NOMO-1 treated with dmso at 0.1 percent for 144 hours (cell line): ENCODE measurements around the gene JAG2.

Experiments used
- DNase-seq: peaks from one replicate; lab custom pipeline; 2025; ENCODE audit not compliant: unreplicated experiment; lab: John Stamatoyannopoulos, UW

Gene JAG2

DNA sequence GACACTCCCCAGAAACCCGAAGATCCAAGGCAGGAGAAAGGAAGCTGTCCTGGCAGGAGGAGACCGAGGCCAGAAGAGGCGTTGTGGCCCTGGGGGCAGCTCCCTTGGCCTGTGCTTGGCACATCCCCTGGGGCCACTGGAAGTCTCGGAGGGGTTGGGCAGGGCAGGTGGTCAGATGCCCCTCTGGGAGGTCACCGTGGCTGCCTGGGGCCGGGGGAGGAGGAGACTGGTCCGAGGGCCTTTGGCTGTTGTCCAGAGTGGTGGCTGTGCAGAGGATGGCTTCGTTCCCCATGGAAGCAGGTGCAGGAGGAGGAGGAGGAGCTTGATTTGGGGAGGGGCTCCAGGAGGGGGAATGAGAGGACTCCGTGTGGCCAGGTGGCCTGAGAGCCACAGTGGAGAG is 15.9 kb upstream of the JAG2 start:
- no peak for DNase-seq

DNA sequence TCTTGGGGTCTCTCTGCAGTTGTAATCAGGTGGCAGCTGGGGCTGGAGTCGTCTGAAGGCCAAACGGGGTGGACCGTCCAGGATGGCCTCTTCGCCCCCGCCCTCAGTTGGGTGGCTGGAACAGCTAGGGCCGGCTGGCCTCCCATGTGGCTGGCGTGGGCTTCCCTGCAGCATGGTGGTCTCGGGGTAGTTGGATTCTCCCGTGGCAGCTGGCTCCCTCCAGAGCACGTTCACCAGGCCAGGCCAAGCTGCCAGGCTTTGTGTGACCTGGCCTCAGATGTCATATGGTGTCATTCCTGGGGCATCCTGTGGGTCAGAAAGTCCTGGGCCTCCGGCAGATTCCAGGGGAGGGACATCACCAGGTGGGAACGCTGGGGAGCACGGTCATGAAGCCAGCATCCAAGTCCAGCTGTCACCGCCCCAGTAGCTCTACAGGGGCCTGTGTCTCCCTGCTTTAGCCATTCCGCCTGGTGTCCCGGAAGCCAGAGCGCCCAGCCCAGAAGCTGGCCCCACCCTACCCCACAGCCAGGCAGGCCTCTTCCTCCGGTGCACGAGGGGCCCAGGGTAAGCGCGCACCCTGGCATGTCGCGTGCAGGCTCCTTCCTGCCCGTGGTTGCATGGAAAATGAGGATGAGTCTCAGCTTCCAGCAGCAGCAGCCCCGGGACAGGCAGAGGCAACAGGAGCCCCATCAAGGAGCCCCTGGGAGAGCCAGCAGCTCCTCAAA is 13.9 kb upstream of the JAG2 start:
- no peak for DNase-seq

DNA sequence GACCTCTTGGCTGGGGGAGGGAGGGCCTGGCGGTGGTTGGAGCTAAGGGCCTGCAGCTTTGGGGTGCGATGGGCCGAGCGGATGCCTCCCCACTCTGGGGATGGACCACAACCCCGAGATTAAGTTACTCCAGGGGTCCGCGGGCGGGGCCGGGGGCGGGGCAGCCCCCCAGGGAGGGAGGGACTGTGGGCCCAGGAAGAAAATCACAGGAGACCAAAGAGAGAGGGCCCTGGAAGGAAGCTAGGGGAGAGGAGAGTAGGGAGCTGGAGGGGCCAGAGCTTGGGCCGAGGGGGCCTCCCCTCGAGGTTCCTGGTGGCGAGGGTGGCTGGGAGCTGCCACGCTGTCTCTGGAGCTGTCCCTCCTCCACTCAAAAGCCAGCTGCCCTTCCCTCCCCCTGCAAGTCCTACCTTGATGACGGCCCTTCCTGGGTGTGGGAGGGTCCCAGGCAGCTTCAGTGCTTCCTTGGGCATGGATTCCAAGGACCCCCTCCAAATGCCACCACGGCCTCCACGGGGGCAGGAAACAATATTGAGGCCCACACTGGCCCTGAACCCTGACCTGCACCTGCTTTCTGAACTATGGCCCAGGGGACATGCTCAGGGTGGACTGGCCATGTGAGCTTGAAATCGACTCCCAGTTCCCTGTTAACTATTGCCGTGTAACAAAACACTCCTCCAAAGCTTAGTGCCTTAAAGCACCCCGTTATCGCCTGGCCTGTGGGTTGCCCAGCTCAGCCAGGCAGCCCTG is 13.1 kb upstream of the JAG2 start:
- DNase-seq: no peak

- DNase-seq: no peak
Measured at GRCh38 chr14:105180592-105181548, 12.3 kb upstream of the JAG2 start, which contains the start of gene NUDT14. Gene NUDT14, minus strand, starts transcription at chr14:105181312. Its CDS starts 103 bp downstream, at chr14:105181209.

DNA sequence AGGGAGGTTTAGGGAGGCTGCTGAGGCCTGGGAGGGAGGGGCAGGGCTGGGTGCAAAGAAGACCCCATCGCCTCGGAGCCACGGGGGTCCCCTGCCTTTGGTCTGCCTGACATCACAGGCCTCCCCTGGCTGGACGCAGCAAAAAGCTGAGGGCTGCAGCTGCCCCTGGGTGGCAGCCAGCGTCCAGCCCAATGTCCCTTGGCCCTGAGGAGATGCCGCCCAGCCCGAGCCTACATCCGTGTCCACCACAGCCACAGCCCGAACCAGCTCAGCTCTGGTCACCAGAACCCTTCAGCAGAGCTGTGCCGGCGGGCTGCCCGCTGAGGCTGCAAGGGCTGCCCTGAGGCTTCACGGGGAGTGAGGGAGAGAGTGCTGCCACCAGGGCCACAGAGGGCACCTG is 10.6 kb upstream of the JAG2 start:
- DNase-seq: no peak

GRCh38 chr14:105178868-105179140 is 10.2 kb upstream of the JAG2 start:
- DNase-seq: no peak

DNA sequence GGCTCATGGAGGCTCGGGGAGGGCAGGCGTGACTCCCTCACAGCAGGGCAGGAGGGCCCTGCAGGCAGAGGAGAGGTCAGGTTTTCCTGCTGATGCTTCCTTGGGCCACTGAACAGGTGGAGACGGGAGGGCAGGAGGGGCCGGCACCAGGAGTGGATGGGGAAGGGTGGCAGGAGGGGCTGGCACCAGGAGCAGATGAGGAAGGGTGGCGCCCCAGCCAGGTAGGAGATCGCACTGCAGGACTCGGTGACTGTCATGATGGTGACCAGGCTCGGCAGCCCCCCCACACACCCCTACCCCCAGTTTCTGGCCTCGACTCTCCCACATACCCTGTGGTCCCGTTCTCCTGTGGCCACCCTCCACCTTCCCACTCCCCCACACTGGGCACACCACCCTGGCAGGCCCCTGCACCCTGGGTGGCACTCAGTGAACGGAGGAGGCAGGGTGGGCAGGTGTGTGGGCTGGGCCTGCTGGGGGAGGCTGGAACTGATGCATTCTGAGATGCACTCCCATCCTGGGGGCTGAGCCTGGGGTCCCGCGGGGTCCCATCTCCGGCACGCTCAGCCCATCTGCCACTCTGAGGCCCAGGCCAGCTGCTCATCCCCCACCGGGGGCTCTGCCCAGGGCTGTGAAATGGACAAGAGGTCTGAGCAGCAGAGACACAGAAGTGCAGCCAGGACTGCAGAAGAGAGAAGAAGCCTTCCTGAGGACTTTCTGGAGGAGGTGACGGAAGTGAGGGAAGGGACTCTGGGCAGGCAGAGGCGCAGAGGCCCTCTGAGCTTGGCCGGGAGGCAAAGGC is 9.7 kb upstream of the JAG2 start:
- no peak for DNase-seq

- no peak for DNase-seq
Measured at GRCh38 chr14:105177082-105177481, 8.5 kb upstream of the JAG2 start.

DNA sequence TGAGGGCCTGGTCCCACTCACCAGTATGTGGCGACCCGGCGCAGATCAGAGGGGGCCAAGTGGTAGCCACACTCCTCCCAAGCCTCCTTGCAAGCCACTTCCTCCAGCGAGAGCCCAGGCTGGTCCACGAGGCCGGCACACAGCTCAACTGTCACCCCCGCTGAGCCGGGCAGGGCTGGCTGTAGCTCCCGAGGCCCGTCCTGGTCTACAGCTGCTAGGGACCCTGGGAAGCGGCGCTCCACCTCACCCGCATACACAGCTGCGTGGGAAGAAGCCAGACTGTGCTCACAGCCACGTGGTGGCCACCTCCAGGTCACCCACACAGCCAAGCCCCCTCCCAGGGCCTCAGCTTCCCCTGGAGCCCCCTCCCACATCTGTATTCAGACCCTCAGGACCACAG is 7.9 kb upstream of the JAG2 start:
- DNase-seq: no peak

- no peak for DNase-seq
Measured at GRCh38 chr14:105173901-105174894, 5.6 kb upstream of the JAG2 start.

DNA sequence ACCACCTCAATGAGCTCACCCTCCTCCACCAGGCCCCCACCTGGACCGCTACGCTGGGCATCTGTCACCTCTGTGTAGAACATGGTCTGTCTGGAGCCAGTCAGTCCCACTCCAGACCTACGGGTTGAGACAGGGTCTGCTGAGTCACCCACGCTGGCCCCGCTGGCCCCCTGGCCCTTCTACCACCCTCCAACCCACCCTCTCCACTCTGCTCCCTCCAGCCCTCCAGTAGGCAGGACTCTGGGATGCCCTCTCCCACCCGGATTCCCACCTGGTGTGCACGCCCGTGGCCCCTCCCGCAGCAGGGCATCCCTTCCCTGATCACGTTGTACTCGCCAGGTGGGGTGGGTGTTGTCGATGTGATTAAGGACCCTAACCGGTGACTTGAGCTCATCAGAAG is 4.6 kb upstream of the JAG2 start:
- no peak for DNase-seq

GRCh38 chr14:105172476-105172875 is 3.9 kb upstream of the JAG2 start:
- DNase-seq: no peak

GRCh38 chr14:105171004-105171673 is 2.6 kb upstream of the JAG2 start:
- no peak for DNase-seq

- DNase-seq: no peak
Measured at GRCh38 chr14:105169776-105170655, 1.4 kb upstream of the JAG2 start.

DNA sequence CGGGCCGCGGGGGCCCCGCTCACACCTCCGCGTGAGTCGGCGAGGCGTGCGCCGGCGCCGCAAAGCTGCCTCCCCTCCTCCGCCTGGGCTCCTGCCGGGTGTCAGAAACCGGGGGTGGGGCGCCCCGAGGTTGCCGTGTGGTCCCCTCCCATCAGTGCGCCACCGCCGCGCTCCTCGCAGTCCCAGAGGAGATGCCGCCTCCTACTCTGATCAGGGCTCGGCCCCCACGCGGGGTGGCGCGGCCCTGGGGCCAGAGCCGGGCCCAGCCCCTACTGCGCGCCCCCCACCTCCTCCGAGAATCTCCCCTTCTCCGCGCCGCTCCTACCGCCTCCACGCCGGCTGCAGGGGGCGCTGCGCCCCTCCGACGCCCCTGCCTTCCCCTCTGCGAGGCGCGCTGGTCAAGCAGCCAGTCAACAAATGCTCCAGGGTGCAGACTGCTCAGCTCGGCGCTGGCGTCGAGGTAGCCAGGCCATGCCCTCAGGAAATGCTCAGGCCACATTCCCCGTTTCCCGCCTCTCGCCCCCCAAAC is 467 bp upstream of the JAG2 start:
- DNase-seq: no peak

GRCh38 chr14:105168093-105168420 is 519 bp downstream of the JAG2 start:
- no peak for DNase-seq

DNA sequence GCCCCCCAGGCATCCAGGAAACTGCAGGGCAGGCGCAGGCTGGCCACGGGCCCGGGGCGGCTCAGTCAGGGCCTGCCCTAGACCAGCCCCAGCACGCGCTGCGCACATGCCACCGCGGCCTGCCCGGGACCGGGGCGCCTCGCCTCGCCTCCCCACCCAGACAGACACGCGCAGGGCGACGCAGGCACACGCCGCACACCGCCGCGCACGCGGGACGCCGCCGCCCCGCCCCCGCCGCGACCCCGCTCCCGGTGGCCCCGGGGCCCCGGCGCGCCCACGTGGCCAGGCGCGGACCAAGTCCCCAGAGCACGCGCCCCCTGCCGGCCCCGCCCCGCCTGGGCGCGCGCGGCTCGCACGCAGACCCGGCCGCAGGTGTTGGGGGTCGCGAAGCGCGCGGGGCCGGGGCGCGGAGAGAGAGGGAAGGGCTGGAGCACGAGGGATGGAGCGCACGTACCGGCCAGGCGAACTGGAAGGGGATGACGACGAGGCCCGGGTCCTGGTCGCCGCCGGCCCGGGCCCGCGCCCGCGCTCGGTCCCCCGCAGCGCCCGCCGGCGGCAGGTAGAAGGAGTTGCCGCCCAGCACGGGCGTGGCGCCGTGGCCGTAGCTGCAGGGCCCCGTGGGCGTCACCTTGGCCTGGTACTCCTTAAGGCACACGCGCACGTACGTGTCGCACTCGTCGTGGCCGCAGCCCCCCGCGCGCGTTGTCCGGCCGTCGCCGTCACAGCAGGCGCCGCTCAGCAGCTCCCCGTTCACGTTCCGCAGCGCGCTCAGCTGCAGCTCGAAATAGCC is 1.1 kb downstream of the JAG2 start:
- DNase-seq: no peak
